Sigmoid colon (tissue), 7 donors: ENCODE data around the gene TUBB4A. TPM values are rescaled to one million over a fixed set of nuclear protein-coding genes. Genes with fewer than 3 reads are reported as not detected.

Experiments
- DNase-seq: peaks from one replicate; pipeline ENCODE4 v3.0.0-alpha.2; 2019
- H3K27ac ChIP-seq, 4 donors: fragments of 200-600 bp; sonication (generic); one replicate each; pipeline ENCODE4 v1.5.1; 2016 to 2019; ENCODE audit warnings: mild to moderate bottlenecking in 1 of 4
- H3K27me3 ChIP-seq, 3 donors: fragments of 200-600 bp; sonication (generic); one replicate each; pipeline ENCODE4 v1.5.1; 2019; ENCODE audit warnings: mild to moderate bottlenecking in 1 of 3
- H3K36me3 ChIP-seq, 4 donors: fragments of 200-600 bp; sonication (generic); one replicate each; pipeline ENCODE4 v1.5.1; 2016 to 2019
- H3K4me1 ChIP-seq, 4 donors: fragments of 200-600 bp; sonication (generic); one replicate each; pipeline ENCODE4 v1.5.1; 2017 to 2019
- H3K4me3 ChIP-seq, 4 donors: fragments of 200-600 bp; sonication (generic); one replicate each; pipeline ENCODE4 v1.5.1; 2017 to 2019; ENCODE audit warnings: mild to moderate bottlenecking in 2 of 4, moderate library complexity in 1 of 4
- H3K9me3 ChIP-seq, 4 donors: fragments of 200-600 bp in 3 of 4; sonication (generic) in 3 of 4; one replicate each; pipeline versions ENCODE4 v1.5.1 to v1.6.1; 2013 to 2019
- CTCF ChIP-seq, 4 experiments: fragments of 450-650 bp in 3 of 4; fragments of 200-600 bp in 1 of 4; IDR thresholded peaks; one replicate each; pipeline ENCODE4 v1.5.1; 2016 to 2019; ENCODE audit warnings: antibody characterized with exemption in 4 of 4, mild to moderate bottlenecking in 3 of 4, moderate library complexity in 2 of 4
- EP300 ChIP-seq, 4 donors: sonication (generic); formaldehyde crosslinking; IDR thresholded peaks; one replicate each; pipeline ENCODE4 v1.6.1; 2017; ENCODE audit warnings: antibody characterized with exemption in 4 of 4
- POLR2A ChIP-seq, 2 donors: fragments of 450-650 bp; IDR thresholded peaks; one replicate each; pipeline ENCODE4 v1.6.1; 2016; ENCODE audit warnings: antibody characterized with exemption in 2 of 2, mild to moderate bottlenecking in 2 of 2, moderate library complexity in 2 of 2
- POLR2AphosphoS5 ChIP-seq, 4 donors: sonication (generic); formaldehyde crosslinking; IDR thresholded peaks; one replicate each; pipeline ENCODE4 v1.6.1; 2017; ENCODE audit warnings: antibody characterized with exemption in 4 of 4
- WGBS, 2 donors: extraction: QIAGEN DNeasy Blood & Tissue Kit; methylation state at CpG; one replicate each; pipeline ENCODE4 v1.1.7; 2013; 5-methylcytosine and 5-hydroxymethylcytosine counted together
- intact Hi-C: fragments of 100-400 bp; cut with DNase I; formaldehyde crosslinking; loops from one replicate; pipeline ENCODE4 v1.15.1; 2023
- polyA plus RNA-seq, 3 donors: library from polyadenylated mRNA; stranded (reverse); fragments of 200-250 nt; gene quantifications; one replicate each; pipeline ENCODE4 v1.2.3, GENCODE V29; 2013
- total RNA-seq, 4 donors: library from RNA; depleted of rRNA; stranded (reverse); fragments of >200 nt; gene quantifications; one replicate each; pipeline ENCODE4 v1.1.0, GENCODE V29; 2016
- donor health status: healthy with polysubstance abuse.
- donor health status: Bipolar disorder and iron deficiency.
- donor health status: healthy.

Gene TUBB4A
- total and polyA plus RNA-seq, 7 donors = under 0.01 to 6.1 (median 2.4) TPM; not detected in 1

GRCh38 chr19:6524311-6524710, 22.2 kb upstream of the TUBB4A start:
- Histone ChIP-seq H3K9me3 (no peaks in the 10 kb centered on the region), H3K36me3 (no peaks in the 10 kb centered on the region), H3K4me3 (no peak overlapping the region), H3K27me3 (peaks cover 0 to 5% (median 0%) of the 10 kb centered on the region in 3 donors), H3K4me1 (peaks cover 0 to 13% (median 0%) of the 10 kb centered on the region in 4 donors), H3K27ac (no peak overlapping the region)
- no peak for DNase-seq
- 89 to 94% methylated on average over 2 of the region's 2 CpGs for WGBS, 2 donors
- intact Hi-C loops = no loop called here
- TF ChIP-seq POLR2AphosphoS5 (IDR thresholded peaks at IDR 0.05) (no peak), CTCF (IDR thresholded peaks at IDR 0.05) (no peak), EP300 (IDR thresholded peaks at IDR 0.05) (no peak), POLR2A (IDR thresholded peaks at IDR 0.05) (no peak)

GRCh38 chr19:6522712-6523111, 20.6 kb upstream of the TUBB4A start:
- peaks cover 0 to 5% (median 0%) of the 10 kb centered on the region in 3 donors for H3K27me3 ChIP-seq
- TF ChIP-seq EP300 (IDR thresholded peaks at IDR 0.05) = no peak
- TF ChIP-seq POLR2AphosphoS5 (IDR thresholded peaks at IDR 0.05) = no peak
- no peak for TF ChIP-seq POLR2A (IDR thresholded peaks at IDR 0.05)
- no peak for TF ChIP-seq CTCF (IDR thresholded peaks at IDR 0.05)
- 77 to 80% methylated on average over 6 of the region's 6 CpGs for WGBS, 2 donors
- H3K4me1 ChIP-seq = no peaks in the 10 kb centered on the region
- H3K4me3 ChIP-seq = no peak overlapping the region
- H3K9me3 ChIP-seq = no peaks in the 10 kb centered on the region
- no peaks in the 10 kb centered on the region for H3K36me3 ChIP-seq
- no peak for DNase-seq
- intact Hi-C loops = no loop called here
- H3K27ac ChIP-seq = no peak overlapping the region

- peaks cover 0 to 3% (median 2%) of the 10 kb centered on the region in 4 donors for H3K4me1 ChIP-seq
- H3K27me3 ChIP-seq = peaks cover 0 to 5% (median 0%) of the 10 kb centered on the region in 3 donors
- no peaks in the 10 kb centered on the region for H3K36me3 ChIP-seq
- no peak for DNase-seq
- H3K27ac ChIP-seq = no peak overlapping the region
- TF ChIP-seq POLR2AphosphoS5 (IDR thresholded peaks at IDR 0.05) = no peak
- no peak for TF ChIP-seq CTCF (IDR thresholded peaks at IDR 0.05)
- TF ChIP-seq POLR2A (IDR thresholded peaks at IDR 0.05) = no peak
- TF ChIP-seq EP300 (IDR thresholded peaks at IDR 0.05) = no peak
- intact Hi-C loops = no loop called here
- WGBS, 2 donors = 57% methylated on average over 20 of the region's 20 CpGs
- no peaks in the 10 kb centered on the region for H3K9me3 ChIP-seq
- no peak overlapping the region for H3K4me3 ChIP-seq
Measured at GRCh38 chr19:6521718-6522646, 19.9 kb upstream of the TUBB4A start.

DNA sequence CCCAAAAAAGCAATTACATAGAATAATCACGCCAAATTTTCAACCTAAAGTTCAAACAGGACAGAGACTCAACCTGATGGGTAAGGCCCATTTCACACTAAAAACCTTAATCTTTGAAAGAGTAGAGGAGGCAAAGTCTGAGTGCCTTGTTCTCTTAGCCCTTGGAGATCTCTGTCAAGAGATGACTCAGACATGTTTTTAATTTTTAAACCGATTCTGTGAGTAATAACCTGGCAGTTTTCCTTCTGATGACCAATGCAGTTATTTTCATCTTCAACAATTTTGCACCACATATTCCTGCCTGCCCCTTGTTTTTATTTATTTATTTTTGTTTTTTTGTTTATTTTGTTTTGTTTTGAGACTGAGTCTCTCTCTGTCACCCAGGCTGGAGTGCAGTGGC, 17.2 kb upstream of the TUBB4A start:
- intact Hi-C loops = no loop called here
- TF ChIP-seq POLR2A (IDR thresholded peaks at IDR 0.05) = no peak
- no peak for TF ChIP-seq EP300 (IDR thresholded peaks at IDR 0.05)
- TF ChIP-seq CTCF (IDR thresholded peaks at IDR 0.05) = no peak
- Histone ChIP-seq H3K9me3 (no peaks in the 10 kb centered on the region), H3K36me3 (no peaks in the 10 kb centered on the region), H3K27me3 (peaks cover 0 to 5% (median 0%) of the 10 kb centered on the region in 3 donors), H3K4me3 (no peak overlapping the region), H3K4me1 (peaks cover 0 to 14% (median 10%) of the 10 kb centered on the region in 4 donors), H3K27ac (no peak overlapping the region)
- DNase-seq = no peak
- WGBS, 2 donors = 16 to 54% methylated on average over 2 of the region's 2 CpGs
